Ascending aorta (tissue), 2 donors: ENCODE results near the gene WDR93. TPM values are rescaled to one million over a fixed set of nuclear protein-coding genes. Genes with fewer than 3 reads are reported as not detected.

Experiments used
- DNase-seq, 2 donors: peaks; one replicate each; pipeline ENCODE4 v3.0.0-alpha.2; 2019; ENCODE audit warnings: low spot score in 2 of 2
- H3K27ac ChIP-seq, 2 donors: fragments of 200-600 bp; sonication (generic); one replicate each; pipeline ENCODE4 v1.5.1; 2016 to 2017; ENCODE audit warnings: mild to moderate bottlenecking in 1 of 2
- H3K27me3 ChIP-seq: fragments of 200-600 bp; sonication (generic); one replicate; pipeline ENCODE4 v1.5.1; 2017
- H3K36me3 ChIP-seq, 2 donors: fragments of 200-600 bp; sonication (generic); one replicate each; pipeline ENCODE4 v1.5.1; 2016
- H3K4me1 ChIP-seq, 2 donors: fragments of 200-600 bp; sonication (generic); one replicate each; pipeline ENCODE4 v1.5.1; 2016 to 2017; ENCODE audit warnings: mild to moderate bottlenecking in 1 of 2
- H3K4me3 ChIP-seq, 2 donors: fragments of 200-600 bp; sonication (generic); one replicate each; pipeline ENCODE4 v1.5.1; 2016 to 2017; ENCODE audit warnings: mild to moderate bottlenecking in 1 of 2
- H3K9me3 ChIP-seq, 2 donors: fragments of 200-600 bp; sonication (generic); one replicate each; pipeline ENCODE4 v1.5.1; 2016
- intact Hi-C: fragments of 100-400 bp; cut with DNase I; formaldehyde crosslinking; loops from one replicate; pipeline ENCODE4 v1.15.1; 2023
- total RNA-seq: library from RNA; depleted of rRNA; stranded (reverse); fragments of >200 nt; gene quantifications from one replicate; pipeline ENCODE4 v1.1.0, GENCODE V29; 2016
- TF ChIP-seq, protein P1 (sequence below), 3 experiments: fragments of 200-600 bp in 2 of 3; fragments of 450-650 bp in 1 of 3; sonication (generic) in 2 of 3; IDR thresholded peaks; one replicate each; pipeline ENCODE4 v1.5.1; 2016 to 2019; ENCODE audit warnings: antibody characterized with exemption in 3 of 3, mild to moderate bottlenecking in 1 of 3, moderate library complexity in 1 of 3

WDR93 gene
- total RNA-seq, 1 donor from 2014 or later, result not detected

DNA sequence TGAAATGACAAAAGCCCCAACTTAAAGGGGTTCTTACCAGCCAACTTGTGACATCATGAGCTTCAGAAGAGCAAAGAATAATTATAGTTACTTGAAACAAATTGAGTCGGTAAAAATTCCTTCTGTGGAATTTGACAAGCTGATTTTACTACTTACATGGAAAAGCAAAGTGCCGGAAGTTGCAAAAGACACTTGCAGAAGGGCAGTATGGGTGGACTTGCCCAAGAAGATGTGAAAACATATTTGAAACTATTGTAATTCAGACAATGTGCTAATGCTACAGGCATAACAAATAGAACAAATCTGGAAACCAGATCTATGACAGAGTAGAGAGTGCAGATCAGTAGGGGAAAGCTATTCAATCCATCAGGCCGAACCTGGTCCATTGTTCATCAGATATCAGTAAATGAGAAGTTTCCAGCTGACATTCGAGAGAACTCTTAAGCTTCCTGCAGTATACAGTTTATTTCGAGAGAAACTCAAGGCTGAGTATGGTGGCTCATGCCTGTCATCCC lies 32.9 kb upstream of the WDR93 start:
- TF ChIP-seq, protein P1, sequence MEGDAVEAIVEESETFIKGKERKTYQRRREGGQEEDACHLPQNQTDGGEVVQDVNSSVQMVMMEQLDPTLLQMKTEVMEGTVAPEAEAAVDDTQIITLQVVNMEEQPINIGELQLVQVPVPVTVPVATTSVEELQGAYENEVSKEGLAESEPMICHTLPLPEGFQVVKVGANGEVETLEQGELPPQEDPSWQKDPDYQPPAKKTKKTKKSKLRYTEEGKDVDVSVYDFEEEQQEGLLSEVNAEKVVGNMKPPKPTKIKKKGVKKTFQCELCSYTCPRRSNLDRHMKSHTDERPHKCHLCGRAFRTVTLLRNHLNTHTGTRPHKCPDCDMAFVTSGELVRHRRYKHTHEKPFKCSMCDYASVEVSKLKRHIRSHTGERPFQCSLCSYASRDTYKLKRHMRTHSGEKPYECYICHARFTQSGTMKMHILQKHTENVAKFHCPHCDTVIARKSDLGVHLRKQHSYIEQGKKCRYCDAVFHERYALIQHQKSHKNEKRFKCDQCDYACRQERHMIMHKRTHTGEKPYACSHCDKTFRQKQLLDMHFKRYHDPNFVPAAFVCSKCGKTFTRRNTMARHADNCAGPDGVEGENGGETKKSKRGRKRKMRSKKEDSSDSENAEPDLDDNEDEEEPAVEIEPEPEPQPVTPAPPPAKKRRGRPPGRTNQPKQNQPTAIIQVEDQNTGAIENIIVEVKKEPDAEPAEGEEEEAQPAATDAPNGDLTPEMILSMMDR (IDR thresholded peaks at IDR 0.05), result no peak
- no peaks in the 10 kb centered on the region for H3K27me3 ChIP-seq
- no peak for DNase-seq
- intact Hi-C loops, result no loop called here
- no peaks in the 10 kb centered on the region for H3K9me3 ChIP-seq
- H3K27ac ChIP-seq, result no peak overlapping the region
- H3K4me1 ChIP-seq, result peaks cover 8 to 18% of the 10 kb centered on the region in 2 donors
- no peaks in the 10 kb centered on the region for H3K36me3 ChIP-seq
- H3K4me3 ChIP-seq, result no peak overlapping the region

GRCh38 chr15:89659295-89659694 lies 31.3 kb upstream of the WDR93 start:
- intact Hi-C loops, result no loop called here
- TF ChIP-seq, protein P1 (IDR thresholded peaks at IDR 0.05), result no peak
- no peaks in the 10 kb centered on the region for H3K36me3 ChIP-seq
- no peak for DNase-seq
- no peaks in the 10 kb centered on the region for H3K9me3 ChIP-seq
- no peak overlapping the region for H3K4me3 ChIP-seq
- peaks cover 11 to 22% of the 10 kb centered on the region in 2 donors for H3K4me1 ChIP-seq
- no peak overlapping the region for H3K27ac ChIP-seq
- no peaks in the 10 kb centered on the region for H3K27me3 ChIP-seq

- H3K4me1 ChIP-seq, result peaks cover 8 to 21% of the 10 kb centered on the region in 2 donors
- TF ChIP-seq, protein P1 (IDR thresholded peaks at IDR 0.05), result no peak
- H3K9me3 ChIP-seq, result no peaks in the 10 kb centered on the region
- DNase-seq, result no peak
- H3K4me3 ChIP-seq, result no peak overlapping the region
- H3K27ac ChIP-seq, result peak overlapping the region in 1 of 2 donors; percentile 19
- no peaks in the 10 kb centered on the region for H3K36me3 ChIP-seq
- intact Hi-C loops, result loop anchor here (10.0 kb wide), 2 partner anchors 444 to 574 kb away; partner anchors contain the start of genes CIB1, GDPGP1 and IDH2
- H3K27me3 ChIP-seq, result no peaks in the 10 kb centered on the region
Observed at GRCh38 chr15:89660556-89660955, 30.1 kb upstream of the WDR93 start.

DNA sequence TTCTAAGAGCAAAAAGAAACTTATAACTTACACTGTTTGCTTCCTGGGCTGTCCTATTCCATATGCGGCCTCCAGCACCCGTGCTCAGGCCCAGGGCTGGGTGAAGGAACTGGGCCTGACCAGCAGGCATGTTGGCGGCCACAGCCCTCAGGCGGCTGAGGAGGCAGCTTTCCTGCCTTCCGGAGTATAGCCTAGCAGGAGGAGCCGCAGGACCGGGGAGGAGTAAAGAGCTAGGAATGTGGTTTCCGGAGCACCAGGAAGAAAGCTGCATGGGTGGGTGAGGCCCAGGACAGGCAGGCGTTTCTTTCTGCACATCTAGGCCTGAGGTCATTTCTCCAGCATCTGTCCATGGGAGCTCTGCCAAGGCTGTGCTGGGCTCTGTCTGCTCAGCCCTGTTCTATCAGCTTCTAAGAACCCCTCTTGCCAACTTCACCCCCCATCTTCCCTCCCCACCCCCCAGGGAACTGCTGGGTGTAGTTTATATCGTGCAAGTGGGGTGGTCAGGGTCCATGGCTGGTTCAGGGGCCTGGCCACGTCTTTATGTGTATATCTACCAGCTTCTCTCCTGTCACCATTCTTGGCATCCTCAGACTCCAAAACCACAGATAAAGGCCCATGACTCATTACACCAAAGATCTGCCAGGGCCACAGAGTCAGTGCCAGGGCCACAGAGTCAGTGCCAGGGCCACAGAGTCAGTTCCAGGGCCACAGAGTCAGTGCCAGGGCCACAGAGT lies 27.6 kb upstream of the WDR93 start:
- H3K36me3 ChIP-seq, result no peaks in the 10 kb centered on the region
- H3K27ac ChIP-seq, result peak overlapping the region; percentile 85 to 96
- H3K27me3 ChIP-seq, result no peaks in the 10 kb centered on the region
- peak in 1 of 2 donors; percentile 92 for DNase-seq
- TF ChIP-seq, protein P1 (IDR thresholded peaks at IDR 0.05), result no peak
- H3K9me3 ChIP-seq, result no peaks in the 10 kb centered on the region
- H3K4me3 ChIP-seq, result peak overlapping the region; percentile 13 to 31
- intact Hi-C loops, result loop anchor here (10.0 kb wide), 2 partner anchors 442 to 572 kb away; partner anchors contain the start of genes CIB1, GDPGP1 and IDH2
- peaks cover 8 to 20% of the 10 kb centered on the region in 2 donors for H3K4me1 ChIP-seq

DNA sequence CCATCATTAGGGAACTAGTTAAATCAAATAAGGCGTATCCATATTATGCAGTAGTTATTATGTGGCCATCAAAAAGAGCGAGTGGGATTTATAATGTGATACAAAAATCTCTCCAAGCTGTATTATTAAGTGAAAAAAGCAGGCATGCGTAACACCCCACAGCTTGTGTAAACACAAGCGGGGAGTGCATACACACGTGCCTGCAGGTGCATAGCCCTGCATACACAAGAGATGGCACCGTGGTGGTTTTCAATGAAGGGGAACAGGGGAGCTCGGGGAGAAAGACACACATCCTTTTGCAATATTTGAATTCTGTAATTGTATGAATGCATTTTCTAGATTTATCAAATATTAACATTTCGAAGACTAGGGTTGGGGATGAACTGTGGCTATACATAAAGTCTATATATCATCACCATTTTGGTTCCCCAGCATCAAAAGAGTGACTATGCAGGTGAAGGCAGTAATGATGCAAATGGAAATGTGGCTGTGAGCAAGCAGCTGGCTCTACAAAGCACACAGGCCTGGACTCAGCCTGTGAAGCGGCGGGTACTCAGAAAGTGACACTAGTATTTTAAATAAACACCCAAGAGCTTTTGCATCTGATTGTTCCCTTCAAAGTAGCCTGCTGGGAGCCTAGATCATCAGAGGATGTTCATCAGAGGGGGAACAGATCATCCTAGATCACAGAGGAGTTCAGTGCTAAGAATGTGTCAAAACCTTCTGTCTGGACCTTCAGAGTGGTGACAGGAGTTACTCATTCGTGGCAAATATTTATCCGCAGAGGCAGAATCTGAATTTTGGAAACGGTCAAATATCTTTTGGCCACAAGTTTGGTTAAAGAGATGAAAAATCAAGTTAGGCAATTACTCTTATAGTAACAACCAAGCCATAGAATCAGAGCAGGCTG lies 25.9 kb upstream of the WDR93 start:
- Histone ChIP-seq H3K27ac (peak overlapping the region; percentile 96 to 98), H3K9me3 (no peaks in the 10 kb centered on the region), H3K36me3 (no peaks in the 10 kb centered on the region), H3K4me3 (peak overlapping the region in 1 of 2 donors; percentile 55), H3K4me1 (peaks cover 8 to 20% of the 10 kb centered on the region in 2 donors), H3K27me3 (no peaks in the 10 kb centered on the region)
- no peak for DNase-seq
- intact Hi-C loops, result loop anchor here (10.0 kb wide), 2 partner anchors 440 to 570 kb away; partner anchors contain the start of genes CIB1, GDPGP1 and IDH2
- TF ChIP-seq, protein P1 (IDR thresholded peaks at IDR 0.05), result no peak
